ENCODE measurements around the gene PLCB4.

GRCh38 chr20:9488063-9488462, 419.2 kb downstream of the PLCB4 start:
- TF ChIP-seq CTCF (IDR thresholded peaks at IDR 0.05) (no peak), POLR2A (IDR thresholded peaks at IDR 0.05) (no peak)

All from adrenal gland (tissue), 5 donors.